GM21825 (cell line): ENCODE measurements around the gene TSPAN14.
"Not testable (repeated sequence)": the region's sequence is repeated elsewhere in the genome, so short reads cannot be mapped to it uniquely, and the experiment has no call there.

Experiments used
- ATAC-seq: cut with Tn5 transposase; IDR thresholded peaks from one replicate; pipeline ENCODE4 v1.9.1; 2021; ENCODE audit warnings: mild to moderate bottlenecking, moderate library complexity; ENCODE audit not compliant: unreplicated experiment

Gene TSPAN14

DNA sequence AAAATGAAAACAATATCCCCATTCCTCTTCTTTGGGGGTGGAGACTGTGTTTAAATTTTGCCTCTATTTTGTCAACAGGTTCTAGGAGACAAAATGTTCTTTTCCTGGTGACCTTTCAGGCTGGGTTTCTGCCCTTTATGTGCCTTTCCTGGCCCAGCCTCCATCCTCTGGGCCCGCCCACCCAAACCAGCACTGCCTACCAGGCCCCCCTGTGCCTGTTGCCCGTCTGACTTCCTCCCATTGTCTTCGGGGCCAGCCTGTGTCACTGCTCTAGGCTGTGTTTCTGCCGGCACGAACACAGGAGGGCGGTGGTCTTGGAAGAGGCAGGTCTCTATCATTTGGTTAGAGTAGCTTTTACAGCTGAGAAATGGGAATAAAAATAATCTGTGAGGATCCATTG is 13.9 kb downstream of the TSPAN14 start:
- ATAC-seq = no peak

DNA sequence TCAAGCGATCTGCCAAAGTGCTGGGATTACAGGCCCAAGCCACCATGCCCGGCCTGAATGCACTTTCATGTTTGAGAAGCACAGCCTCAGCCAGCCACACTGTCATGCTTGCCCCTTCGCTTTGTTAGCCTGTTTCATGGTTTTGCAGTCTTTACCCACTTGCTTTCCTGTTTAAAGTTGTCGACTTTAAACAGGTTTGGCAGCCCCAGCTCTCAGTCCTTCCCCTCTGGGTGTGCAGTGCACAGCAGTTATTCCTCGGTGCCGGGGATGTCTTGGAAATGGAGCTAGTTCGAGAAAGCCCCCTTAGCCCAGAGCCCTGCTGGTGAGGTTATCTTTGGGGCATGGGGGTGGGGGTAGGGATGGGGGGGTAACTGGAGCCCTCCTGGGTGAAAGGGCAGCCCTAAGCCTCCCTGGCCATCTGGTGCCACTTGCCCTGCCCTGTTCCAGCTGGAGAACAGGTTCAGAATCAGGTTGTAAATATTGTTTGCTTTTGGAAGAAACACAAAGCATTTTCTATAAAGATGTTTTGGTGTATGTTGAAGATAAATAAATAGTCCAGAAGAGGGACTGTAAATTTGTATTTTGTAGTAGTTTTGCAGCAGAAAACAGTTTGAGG is 14.8 kb downstream of the TSPAN14 start:
- ATAC-seq = no peak

DNA sequence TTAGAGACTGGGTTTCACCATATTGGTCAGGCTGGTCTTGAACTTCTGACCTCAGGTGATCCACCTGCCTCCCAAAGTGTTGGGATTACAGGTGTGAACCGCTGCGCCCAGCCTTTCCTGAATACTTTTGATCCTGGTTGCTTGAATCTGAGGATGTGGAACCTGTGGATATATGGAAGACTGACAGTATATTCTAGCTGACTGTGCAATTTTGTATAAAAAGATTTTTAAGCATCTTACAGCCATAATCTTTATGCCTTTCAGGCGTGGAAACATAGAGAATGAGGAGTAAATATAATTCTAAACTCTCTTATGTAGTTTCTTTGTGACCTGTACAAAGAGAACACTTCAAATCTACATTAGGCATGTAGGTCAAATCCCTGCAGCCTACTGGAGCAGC is 16.2 kb downstream of the TSPAN14 start:
- no peak for ATAC-seq

DNA sequence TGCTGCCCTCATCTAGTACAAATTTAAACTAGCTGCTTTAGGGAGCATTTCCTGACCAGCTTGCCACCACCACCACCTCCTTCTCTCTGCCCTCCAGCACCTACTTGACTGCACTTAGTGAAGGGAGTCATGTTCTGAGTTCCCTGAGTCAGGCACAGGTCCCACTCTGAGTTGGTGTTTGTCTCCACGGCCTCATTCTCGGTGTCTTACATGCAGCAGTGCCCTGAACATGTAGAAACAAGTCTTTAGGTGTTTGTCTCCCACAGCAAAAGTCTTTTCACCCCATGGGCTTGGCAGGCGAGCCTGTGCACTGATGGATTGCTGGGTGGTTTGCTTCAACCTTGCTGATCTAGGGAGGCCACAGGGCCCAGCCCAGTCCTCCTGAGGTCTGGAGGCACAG is 16.9 kb downstream of the TSPAN14 start:
- ATAC-seq = no peak

DNA sequence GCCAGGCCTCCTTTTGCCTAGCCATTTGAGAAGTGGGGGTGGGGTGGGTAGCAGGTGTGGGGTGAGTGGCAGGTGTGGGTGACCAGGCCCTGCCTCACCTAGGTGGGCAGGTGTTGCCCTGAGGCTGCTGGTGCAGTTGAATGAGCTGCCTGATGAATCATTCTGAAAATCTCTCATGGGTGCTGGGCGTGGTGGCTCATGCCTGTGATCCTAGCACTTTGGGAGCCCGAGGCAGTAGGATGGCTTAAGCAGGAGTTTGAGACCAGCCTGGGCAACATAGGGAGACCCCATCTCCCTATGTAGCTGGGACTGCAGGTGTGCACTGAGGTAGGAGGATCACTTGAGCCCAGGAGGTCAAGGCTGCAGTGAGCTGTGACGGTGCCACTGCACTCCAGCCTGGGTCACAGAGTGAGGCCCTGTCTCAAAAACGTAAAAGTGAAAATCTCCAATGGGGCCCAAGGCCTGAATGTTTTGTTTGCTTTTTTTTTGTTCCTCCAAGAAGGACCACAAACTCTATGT is 17.7 kb downstream of the TSPAN14 start:
- peak; percentile 46 for ATAC-seq

DNA sequence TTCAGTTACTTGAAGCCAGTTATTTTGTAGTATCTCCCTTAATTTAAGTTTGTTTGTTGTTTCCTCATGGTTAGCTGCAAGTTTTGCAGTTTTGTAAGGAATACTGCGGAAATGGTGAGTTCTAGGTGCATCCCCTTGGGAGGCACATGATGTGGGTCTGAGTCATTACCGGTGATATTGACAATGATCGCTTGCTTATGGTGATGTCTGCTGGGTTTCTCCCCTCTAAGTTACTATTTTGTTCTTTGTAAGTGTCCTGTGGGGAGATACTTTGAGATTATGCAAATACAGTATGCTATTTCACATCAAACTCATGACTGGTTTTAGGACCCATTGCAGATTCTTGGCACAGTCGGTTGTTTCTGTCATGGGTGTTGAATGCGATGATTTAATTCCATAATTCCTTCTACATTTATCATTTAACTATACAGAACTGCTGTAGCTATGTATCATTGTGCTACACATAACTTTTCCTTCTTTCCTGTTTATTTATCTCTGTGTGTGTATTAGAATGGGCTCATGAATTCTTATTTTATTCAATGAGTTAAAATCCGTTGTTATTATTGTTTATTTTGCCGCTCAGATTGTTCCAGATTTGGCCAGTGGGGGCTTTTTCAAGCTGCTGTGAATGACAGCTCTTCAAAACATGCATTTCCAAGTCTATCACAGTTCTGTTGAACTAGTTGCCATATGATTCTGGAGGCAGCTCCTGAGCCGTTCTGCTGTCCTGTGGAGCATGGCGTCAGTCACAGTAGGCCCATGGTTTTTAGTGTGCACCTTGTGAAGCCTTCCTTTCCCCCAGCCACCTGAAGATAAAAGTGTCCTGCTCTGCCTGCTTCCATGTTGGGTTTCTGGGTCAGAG is 18.4 kb downstream of the TSPAN14 start:
- peak; percentile 94 for ATAC-seq

DNA sequence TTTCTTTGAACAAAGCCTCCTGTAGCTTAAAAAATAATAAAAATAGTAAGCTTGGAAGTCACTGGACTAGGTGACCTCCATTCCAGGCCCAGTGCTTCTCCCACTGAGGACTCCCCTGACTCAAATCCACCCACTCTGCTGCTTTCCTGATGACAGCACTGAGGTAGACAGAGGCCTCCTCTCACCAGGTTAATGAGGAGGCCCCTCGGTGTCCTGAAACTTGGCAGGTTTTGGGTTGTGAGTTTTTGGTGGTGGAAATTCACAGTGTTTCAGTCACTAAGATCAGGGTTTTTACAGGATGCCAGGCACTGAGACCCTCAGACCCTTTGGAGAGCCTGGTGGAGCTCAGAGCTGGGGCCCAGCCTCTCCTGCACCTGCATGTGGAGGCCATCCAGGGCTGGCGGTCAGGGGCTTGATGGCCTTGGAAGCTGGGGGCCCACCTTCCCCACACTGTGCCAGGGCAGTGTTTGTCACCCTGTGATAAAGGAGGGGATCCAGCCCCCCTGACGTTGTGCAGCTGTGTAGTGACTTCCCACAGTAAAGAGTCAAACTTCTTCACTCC is 19.1 kb downstream of the TSPAN14 start:
- ATAC-seq = no peak

DNA sequence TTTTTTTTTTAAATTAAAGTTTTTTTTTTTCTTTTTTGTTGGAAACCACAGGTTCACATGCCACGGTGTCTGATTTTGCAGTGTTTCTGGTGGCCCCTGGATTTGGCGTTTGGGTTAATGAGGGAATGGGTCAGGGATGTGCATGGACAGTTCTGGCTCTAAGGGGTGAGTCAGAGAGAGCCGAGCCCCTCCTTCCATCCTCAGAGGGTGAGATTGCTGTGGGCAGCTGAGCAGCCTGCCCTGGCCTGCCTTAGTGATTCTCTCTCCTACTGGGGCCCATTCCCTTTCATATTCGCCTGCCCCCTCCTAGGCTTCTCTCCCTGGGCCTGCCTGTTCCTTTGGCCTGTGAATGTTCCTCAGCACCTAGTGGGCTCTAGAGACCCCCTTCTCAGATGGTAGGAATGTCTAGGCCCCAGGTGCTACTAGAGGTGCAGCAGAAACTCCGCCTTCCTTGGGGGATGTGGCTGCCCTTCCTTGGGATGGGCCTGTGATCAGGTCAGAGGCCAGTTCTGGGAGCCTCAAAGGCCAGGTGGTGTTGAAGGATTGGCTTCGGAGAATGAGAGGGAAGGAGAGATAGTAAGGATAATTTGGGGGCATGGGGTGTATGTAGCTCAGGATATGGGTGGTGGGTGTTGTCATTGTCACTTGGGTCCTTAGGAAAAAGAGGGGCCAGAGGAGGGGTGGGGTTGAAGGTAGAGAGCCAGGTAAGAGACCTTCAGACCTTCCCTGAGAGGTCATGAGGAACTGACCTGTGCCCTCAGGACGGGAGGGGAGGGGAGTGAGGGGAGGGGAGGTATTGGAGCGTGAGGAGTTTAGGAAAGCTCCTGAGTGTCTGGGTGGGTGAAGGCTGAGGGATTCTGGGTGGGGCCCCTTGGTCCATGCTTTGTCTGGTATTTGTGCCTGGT is 19.8 kb downstream of the TSPAN14 start:
- no peak for ATAC-seq

DNA sequence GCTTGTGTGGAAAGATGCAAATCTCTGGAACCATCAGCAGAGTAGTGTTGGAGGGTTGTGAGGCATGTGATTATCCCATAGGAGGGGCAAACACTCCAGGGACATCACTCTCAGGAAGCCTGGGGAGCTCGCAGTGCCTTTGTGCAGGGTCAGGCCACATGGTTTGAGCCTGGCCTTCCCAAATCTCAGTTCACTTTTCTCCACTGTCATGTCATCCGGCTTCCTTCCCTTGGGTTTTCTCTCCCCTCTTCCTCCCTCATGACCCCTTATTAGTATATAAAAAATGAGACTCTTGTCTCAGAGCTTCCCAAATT is 20.4 kb downstream of the TSPAN14 start:
- ATAC-seq = no peak

DNA sequence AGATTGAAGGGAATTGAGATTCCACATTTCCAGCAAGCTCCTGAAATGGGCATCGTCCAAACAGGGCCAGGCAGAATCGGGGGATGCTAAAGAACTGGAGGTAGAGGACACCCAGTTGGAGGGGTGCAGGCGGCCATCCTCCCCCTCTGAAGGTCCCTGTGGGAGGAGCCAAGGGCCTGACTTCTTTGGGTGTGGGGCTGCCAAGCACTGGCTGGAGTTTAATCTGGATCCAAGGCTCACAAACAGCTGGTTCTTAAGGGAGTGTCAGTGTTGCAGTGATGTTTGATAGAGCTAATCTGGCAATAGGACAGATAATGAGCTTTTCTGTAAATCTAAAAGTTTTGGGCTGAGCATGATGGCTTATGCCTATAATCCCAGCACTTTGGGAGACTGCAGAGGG is 20.8 kb downstream of the TSPAN14 start:
- ATAC-seq = no peak

DNA sequence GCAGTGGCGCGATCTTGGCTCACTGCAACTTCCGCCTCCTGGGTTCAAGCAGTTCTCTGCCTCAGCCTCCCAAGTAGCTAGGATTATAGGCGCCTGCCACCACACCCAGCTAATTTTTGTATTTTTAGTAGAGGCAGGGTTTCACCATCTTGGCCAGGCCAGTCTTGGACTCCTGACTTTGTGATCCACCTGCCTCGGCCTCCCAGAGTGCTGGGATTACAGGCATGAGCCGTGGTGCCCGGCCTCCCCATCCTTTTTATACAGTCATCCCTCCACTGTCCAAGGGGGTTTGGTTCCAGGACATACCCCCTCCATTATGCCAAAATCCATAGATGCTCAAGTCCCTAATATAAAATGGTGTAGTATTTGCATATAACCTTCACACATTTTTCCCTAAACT is 21.5 kb downstream of the TSPAN14 start:
- ATAC-seq = not testable (repeated sequence)

DNA sequence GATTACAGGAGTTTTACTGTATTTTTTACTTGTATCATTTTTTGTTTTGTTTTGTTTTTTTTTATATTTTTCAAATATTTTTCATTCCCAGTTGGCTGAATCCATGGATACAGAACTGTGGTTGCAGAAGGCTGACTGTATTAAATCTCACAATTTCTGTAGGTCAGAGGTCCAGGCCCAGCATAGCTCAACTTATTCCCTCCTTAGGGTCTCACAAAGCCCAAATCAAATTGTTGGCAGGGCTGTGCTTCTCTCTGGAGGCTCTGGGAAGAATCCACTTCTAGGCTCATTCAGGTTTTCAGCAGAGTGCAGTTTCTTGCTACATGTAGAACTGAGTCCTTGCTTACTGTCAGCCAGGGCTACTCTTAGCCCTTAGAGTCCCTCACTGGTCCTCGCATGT is 22.6 kb downstream of the TSPAN14 start:
- no peak for ATAC-seq

DNA sequence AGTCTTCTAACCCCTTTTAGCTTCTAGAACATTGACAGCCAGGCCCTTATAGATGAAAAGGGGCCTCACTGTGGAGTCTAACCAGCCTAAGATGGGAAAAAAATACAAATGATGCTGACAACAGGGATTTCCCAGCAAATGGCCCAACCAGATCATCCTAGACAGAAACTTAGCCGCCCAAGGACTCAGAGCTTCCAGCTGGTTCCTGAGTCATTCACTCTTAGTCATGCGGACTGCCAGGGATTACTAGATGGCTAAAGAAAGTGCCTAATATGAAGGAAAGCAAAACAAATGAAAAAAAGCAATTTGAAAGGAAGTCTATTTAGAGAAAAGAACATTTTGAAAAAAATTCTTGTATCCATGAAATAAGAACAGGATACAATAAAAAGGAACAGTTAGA is 23.7 kb downstream of the TSPAN14 start:
- ATAC-seq = no peak

DNA sequence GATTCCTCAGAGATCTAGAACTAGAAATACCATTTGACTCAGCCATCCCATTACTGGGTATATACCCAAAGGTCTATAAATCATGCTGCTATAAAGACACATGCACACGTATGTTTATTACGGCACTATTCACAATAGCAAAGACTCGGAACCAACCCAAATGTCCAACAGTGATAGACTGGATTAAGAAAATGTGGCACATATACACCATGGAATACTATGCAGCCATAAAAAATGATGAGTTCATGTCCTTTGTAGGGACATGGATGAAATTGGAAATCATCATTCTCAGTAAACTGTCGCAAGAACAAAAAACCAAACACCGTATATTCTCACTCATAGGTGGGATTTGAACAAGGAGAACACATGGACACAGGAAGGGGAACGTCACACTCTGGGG is 26.3 kb downstream of the TSPAN14 start:
- not testable (repeated sequence) for ATAC-seq

DNA sequence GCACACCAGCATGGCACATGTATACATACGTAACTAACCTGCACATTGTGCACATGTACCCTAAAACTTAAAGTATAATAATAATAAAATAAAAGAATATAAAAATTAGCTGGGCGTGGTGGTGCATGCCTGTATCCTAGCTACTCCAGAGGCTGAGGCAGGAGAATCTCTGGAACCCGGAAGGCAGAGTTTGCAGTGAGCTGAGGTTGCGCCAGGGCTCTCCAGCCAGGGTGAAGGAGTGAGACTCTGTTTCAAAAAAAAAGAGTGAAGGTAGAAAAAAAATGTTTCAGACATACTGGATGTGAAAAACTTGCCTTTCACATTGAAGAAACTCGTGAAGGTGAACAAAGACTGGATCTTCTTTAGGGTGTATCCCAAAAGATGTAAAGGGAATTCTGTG is 26.7 kb downstream of the TSPAN14 start:
- no peak for ATAC-seq

DNA sequence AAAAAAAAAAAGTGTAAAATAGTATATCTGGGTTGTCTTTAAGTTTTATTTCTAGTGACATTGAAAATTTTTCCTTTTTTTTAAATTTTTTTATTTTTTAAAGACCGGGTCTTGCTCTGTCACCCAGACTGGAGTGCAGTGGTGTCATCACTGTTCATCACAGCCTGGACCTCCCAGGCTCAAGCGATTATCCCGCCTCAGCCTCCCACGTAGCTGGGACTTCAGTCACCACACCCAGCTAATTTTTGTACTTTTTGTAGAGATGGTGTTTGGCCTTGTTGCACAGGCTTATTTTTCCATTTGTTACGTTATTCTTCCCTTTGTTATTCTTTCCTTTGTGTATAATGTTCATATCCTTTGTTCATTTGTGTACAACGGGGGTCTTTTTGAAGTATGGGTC is 30.1 kb downstream of the TSPAN14 start:
- no peak for ATAC-seq

DNA sequence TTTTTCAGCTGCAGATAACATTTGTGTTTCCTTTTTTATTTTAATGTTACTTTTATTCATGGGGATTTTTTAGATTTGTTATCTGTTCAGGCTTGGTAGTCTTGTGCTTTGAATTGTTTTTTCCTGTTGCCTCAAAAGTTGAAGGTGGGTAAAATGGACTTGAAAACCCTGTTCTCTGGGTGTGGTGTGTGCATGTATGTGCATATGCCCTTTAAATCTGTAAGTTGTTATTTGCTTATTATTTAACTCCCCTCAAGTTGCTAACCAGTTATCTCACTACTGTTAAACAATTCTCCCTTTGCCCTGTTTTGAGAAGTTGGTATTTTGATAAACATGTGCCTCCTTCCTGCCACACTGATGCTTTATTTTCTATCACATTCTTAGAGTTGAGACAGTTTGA is 30.6 kb downstream of the TSPAN14 start:
- ATAC-seq = no peak

DNA sequence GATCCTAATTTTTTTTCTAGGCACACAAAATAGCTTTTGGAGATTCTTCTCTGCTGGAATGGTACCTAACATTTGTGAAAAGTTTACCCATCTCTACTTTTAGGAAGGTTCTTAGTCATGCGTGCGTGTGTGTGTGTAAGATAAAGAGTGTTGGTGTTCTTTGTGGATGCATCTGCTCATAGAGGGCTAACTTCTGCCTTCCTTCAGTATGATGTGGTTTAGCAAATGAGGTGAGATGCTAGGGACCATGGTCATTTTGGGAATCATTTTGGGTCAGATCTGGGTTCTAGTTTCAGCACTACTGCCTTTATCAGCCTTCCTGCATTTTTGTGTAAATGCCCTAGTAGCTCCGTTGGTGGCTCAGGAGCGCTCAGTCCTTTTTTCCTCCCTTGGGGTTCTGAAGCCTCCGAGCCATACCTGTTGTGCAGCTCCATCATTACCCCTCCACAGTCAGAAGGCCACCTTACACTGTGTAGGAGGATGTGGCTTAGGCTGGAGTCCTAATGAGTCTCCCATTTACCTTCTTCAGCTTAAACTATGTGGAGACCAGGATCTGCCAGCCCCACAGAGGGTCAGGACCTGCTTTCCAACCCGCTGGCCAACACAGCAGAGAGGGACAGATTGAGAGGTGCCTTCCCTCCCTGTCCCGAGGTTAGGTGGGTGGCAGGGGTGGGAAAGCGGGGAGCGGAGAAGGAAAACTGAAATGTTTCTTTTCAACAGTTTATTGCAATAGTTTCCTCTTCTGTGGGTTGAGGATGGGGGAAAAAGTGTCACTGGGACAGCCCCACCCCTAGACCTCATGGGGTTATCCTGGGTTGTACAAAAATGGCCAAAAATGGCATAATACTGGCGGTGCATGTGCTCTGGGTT is 31.2 kb downstream of the TSPAN14 start:
- no peak for ATAC-seq

DNA sequence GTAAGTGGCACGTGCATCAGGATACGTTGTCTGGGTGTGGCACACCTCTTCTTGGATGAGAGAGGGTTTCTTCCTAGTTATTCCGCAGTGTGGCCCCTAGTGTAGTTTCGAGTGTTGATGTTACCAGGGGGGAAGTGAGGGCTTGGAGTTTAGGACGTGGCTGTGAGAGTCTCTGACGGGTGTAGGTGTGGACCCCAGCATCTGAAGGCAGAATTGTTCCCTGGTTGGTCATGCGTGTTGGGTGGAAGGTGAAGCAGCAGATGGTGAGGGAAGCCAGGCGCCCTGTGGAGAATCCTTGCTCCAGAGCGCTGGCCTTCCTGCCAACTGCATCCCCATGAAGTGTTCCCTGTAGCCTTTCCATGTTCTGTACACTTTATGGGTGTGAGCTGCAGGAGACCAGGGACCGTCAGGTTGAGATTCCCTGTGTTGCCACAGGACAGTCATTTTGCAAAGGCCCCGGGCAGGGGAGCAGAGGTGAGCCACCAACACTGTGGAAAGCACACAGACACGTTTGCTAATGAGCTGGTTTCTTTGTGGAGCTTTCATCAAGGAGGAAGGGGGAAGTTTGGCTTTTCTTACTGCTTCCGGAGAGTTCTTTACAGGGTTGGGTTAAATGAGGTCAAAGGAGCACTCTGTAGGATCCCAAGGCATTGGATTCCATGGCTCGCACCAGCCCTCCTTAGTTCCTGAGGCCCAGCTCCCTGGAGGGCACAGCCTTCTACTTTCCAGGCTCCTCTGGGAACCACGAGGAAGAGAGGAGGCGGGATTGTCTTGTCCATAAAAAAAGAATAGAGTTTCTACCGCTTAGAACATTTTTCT is 32.0 kb downstream of the TSPAN14 start:
- no peak for ATAC-seq
